Measurements from ENCODE around the gene NDUFB4. TPM values are rescaled to one million over a fixed set of nuclear protein-coding genes. Genes with fewer than 3 reads are reported as not detected.

The NDUFB4 gene
- total RNA-seq, 3 donors from 2014 or later, result 142 to 182 (median 157) TPM

DNA sequence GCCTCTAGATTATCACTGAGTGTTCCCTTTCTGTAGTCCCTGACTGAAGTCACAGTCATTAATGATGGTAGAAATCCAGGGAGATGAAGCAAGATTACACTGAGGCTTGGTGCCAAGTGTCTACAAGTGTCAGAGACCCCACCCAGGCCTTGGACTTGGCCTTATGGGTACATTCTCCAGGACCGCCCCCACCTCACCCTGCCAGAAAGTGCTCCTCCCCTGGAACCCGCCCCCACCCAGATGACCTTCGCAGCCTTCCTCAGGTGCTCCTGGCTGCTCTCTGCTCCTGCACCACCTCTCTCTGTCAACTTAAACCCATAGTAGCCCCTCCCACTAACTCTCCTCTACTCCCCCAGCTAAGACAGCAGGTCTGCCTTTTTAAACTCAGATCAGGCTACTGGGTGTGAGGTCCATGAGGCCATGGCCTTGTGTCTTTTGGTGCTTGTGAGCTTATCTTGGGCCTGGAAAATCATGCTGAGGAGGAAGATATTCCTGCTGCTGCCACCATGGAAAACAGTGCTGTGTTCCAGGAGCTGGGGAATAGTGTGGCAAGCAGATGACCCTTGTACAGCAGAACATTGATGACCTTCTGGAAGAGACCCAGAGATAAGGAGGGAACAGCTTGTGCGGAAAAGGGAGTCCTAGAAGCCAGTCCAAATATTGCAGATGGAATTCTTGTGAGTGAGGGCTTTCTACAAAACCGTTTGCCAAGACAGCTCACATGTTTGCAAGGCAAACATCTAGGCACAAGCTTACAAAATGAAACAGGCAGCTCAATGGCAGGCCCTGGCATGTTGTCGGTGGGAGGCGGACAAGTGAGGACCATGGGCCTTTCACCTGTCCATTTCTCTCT, 40.3 kb upstream of the NDUFB4 start:
- H3K36me3 ChIP-seq (ENCODE audit: low read depth), result no peaks in the 10 kb centered on the region
- H3K9me3 ChIP-seq, result no peaks in the 10 kb centered on the region
- ATAC-seq (peak; percentile 31), DNase-seq (peak; percentile 48 to 59 (median 51))
- TF ChIP-seq, protein P1, sequence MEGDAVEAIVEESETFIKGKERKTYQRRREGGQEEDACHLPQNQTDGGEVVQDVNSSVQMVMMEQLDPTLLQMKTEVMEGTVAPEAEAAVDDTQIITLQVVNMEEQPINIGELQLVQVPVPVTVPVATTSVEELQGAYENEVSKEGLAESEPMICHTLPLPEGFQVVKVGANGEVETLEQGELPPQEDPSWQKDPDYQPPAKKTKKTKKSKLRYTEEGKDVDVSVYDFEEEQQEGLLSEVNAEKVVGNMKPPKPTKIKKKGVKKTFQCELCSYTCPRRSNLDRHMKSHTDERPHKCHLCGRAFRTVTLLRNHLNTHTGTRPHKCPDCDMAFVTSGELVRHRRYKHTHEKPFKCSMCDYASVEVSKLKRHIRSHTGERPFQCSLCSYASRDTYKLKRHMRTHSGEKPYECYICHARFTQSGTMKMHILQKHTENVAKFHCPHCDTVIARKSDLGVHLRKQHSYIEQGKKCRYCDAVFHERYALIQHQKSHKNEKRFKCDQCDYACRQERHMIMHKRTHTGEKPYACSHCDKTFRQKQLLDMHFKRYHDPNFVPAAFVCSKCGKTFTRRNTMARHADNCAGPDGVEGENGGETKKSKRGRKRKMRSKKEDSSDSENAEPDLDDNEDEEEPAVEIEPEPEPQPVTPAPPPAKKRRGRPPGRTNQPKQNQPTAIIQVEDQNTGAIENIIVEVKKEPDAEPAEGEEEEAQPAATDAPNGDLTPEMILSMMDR (IDR thresholded peaks at IDR 0.05), result no peak
- H3K4me1 ChIP-seq (ENCODE audit: low read depth), result no peaks in the 10 kb centered on the region
- H3K4me3 ChIP-seq, result no peak overlapping the region
- intact Hi-C loops (cut with DNase I, micrococcal nuclease), result loop anchor here (5.0 to 10.0 kb wide), 4 partner anchors 139 to 311 kb away; no protein-coding TSS in a partner anchor

DNA sequence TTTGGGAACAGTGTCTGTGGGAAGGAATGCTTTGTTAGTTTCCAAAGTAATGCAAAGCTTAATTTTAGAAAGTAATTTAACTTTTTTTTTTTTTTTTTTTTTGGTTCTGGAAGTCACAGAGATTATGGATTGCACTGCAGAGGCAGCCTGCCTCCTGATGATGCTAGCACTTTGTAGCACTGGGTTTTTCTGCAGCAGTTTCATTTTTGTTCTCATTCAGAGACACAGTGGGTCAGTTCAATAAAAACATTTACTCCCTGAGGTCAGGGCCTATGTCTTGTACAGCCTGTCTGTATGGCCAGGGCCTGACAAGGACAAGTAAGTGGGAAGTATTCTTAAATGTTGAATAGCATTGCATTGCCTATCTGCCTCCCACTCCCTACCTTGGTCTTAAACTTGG, 39.0 kb upstream of the NDUFB4 start:
- intact Hi-C loops (cut with DNase I, micrococcal nuclease), result loop anchor here (5.0 to 10.0 kb wide), 4 partner anchors 140 to 312 kb away; no protein-coding TSS in a partner anchor
- no peaks in the 10 kb centered on the region for H3K4me1 ChIP-seq (ENCODE audit: low read depth)

DNA sequence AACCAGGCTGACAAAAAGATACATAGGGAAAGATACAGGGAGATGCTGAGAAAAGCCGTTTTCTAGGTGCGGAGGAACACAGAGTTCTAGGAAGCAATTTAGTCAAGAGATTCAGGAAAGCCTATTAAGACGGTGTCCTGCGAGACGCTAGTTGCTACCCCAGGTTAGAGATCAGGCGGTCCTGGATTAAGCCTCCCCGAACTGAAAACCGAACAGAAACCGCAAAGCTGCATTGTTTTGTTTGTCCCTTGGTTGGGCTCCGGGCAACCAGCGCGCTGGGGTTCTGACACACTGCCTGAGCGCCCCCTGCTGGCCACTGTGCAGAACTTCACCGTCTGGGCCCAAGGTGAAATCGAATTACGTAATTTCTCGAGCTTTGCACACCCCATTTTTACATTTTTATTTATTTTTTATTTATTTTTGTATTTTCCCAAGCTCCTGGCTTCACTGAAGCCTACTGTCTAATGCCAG, 37.3 kb upstream of the NDUFB4 start:
- ATAC-seq (peak; percentile 95), DNase-seq (peak; percentile 84 to 86 (median 86))
- intact Hi-C loops (cut with DNase I, micrococcal nuclease), result loop anchor here (5.0 to 10.0 kb wide), 4 partner anchors 142 to 314 kb away; no protein-coding TSS in a partner anchor
- TF ChIP-seq, protein P1 (IDR thresholded peaks at IDR 0.05), result peak; percentile 99
- Histone ChIP-seq H3K4me1 (ENCODE audit: low read depth) (no peaks in the 10 kb centered on the region), H3K4me3 (no peak overlapping the region), H3K9me3 (no peaks in the 10 kb centered on the region), H3K36me3 (ENCODE audit: low read depth) (no peaks in the 10 kb centered on the region)

More for the DNA sequence above, 39.0 kb upstream of the NDUFB4 start:
- ATAC-seq (no peak), DNase-seq (no peak)
- TF ChIP-seq, protein P1 (IDR thresholded peaks at IDR 0.05), result no peak
- H3K9me3 ChIP-seq, result no peaks in the 10 kb centered on the region
- H3K36me3 ChIP-seq (ENCODE audit: low read depth), result no peaks in the 10 kb centered on the region
- no peak overlapping the region for H3K4me3 ChIP-seq

DNA sequence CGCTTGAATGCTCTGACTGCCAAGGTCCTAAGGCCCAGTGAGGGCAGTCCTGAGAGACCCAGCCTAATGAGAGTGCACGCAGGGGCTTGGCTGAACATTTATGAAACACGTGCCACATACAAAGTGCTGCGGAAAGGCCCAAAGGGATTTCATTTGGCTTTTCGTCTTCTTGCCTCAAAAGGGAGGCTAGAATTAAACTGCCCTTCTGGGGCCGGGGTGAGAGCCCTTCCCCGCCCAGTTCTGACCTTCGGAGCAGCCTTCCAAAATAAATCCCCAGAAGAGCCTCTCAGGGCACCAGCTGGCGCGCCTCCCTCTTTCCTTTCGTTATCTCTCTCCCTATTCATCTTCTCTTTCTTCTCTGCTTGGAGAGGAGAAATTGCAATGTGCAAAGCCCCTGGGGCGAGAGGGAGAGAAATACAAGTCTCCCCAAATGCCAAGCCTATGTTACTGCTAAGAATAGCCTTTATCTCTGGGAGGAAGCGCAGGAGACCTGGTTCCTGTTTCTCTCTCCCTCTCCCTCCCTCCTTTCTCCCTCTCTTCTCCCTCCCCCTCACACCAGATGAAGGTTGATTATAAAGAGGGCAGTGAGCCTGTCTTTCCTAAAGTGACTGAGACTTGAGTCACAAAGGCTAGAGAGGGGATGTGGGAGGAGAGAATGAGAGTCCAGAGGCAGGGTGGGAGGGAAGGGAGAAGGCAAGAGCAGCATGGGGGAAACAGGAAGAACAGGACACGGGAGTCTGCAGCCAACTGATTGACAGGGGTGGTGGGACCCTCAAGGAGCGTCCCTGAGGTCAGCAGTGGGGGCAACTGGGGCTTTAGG, 36.7 kb upstream of the NDUFB4 start:
- H3K36me3 ChIP-seq (ENCODE audit: low read depth), result no peaks in the 10 kb centered on the region
- intact Hi-C loops (cut with DNase I, micrococcal nuclease), result loop anchor here (5.0 to 10.0 kb wide), 5 partner anchors 142 to 315 kb away; no protein-coding TSS in a partner anchor
- peak; percentile 20 for ATAC-seq
- no peaks in the 10 kb centered on the region for H3K4me1 ChIP-seq (ENCODE audit: low read depth)
- DNase-seq, result peak in 2 of 3 donors; percentile 28 to 38
- no peak overlapping the region for H3K4me3 ChIP-seq
- TF ChIP-seq, protein P1 (IDR thresholded peaks at IDR 0.05), result no peak
- H3K9me3 ChIP-seq, result no peaks in the 10 kb centered on the region

Measured in mucosa of descending colon (tissue), 3 donors.